ENCODE results near the gene LAMA5.

GRCh38 chr20:62355516-62355877 is 11.6 kb downstream of the LAMA5 start:
- TF ChIP-seq CTCF (IDR thresholded peaks at IDR 0.05; ENCODE audit: low read depth, low read length) (no peak), EZH2phosphoT487 (IDR thresholded peaks at IDR 0.05; ENCODE audit: low read depth) (no peak)

All from OCI-LY3 (cell line).